ENCODE data around the gene POLR1A.

GRCh38 chr2:86038291-86039081, 67.2 kb downstream of the POLR1A start:
- TF ChIP-seq POLR2A (IDR thresholded peaks at IDR 0.05) (no peak), POLR2AphosphoS5 (IDR thresholded peaks at IDR 0.05; ENCODE audit: insufficient read depth in 1 of 2, low read depth in 1 of 2) (no peak)
- TF ChIP-seq, protein P1, sequence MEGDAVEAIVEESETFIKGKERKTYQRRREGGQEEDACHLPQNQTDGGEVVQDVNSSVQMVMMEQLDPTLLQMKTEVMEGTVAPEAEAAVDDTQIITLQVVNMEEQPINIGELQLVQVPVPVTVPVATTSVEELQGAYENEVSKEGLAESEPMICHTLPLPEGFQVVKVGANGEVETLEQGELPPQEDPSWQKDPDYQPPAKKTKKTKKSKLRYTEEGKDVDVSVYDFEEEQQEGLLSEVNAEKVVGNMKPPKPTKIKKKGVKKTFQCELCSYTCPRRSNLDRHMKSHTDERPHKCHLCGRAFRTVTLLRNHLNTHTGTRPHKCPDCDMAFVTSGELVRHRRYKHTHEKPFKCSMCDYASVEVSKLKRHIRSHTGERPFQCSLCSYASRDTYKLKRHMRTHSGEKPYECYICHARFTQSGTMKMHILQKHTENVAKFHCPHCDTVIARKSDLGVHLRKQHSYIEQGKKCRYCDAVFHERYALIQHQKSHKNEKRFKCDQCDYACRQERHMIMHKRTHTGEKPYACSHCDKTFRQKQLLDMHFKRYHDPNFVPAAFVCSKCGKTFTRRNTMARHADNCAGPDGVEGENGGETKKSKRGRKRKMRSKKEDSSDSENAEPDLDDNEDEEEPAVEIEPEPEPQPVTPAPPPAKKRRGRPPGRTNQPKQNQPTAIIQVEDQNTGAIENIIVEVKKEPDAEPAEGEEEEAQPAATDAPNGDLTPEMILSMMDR (IDR thresholded peaks at IDR 0.05): no peak
